Activated CD4-positive, alpha-beta memory T cell treated with anti-CD3 and anti-CD28 coated beads for 36 hours (primary cell): ENCODE results near the gene KIF3C. TPM values are rescaled to one million over a fixed set of nuclear protein-coding genes. Genes with fewer than 3 reads are reported as not detected.
"Not testable (repeated sequence)": the region's sequence is repeated elsewhere in the genome, so short reads cannot be mapped to it uniquely, and the experiment has no call there.

Source experiments
- CTCF ChIA-PET: fragments of 350-600 bp; sonication (Branson Sonifier 250); formaldehyde crosslinking; loops from one replicate; lab custom pipeline; 2021; ENCODE audit warnings: antibody characterized with exemption, inconsistent platforms; lab: Charles Lee
- POLR2A ChIA-PET: fragments of 350-600 bp; sonication (Branson Sonifier 250); formaldehyde crosslinking; loops from one replicate; lab custom pipeline; 2021; ENCODE audit warnings: antibody characterized with exemption; lab: Charles Lee
- DNase-seq: peaks from one replicate; pipeline ENCODE4 v3.0.0-alpha.2; 2020
- H3K27ac Mint-ChIP-seq: one replicate; pipeline ENCODE4 v1.8.0; 2021; ENCODE audit warnings: mixed read lengths
- H3K27me3 Mint-ChIP-seq: one replicate; pipeline ENCODE4 v1.8.0; 2021; ENCODE audit warnings: mixed read lengths
- H3K36me3 Mint-ChIP-seq: one replicate; pipeline ENCODE4 v1.8.0; 2021; ENCODE audit warnings: mixed read lengths
- H3K4me1 Mint-ChIP-seq: one replicate; pipeline ENCODE4 v1.8.0; 2021; ENCODE audit warnings: low read depth, mixed read lengths
- H3K4me3 Mint-ChIP-seq: one replicate; pipeline ENCODE4 v1.8.0; 2021; ENCODE audit warnings: mild to moderate bottlenecking, mixed read lengths
- H3K9me3 Mint-ChIP-seq: one replicate; pipeline ENCODE4 v1.8.0; 2021; ENCODE audit warnings: mixed read lengths
- intact Hi-C: fragments of 100-400 bp; cut with micrococcal nuclease; formaldehyde crosslinking; loops from one replicate; pipeline ENCODE4 v1.15.1; 2023
- total RNA-seq, 2 experiments: library from RNA; stranded (reverse); gene quantifications; one replicate each; pipeline ENCODE4 v1.2.3, GENCODE V29; 2021

Gene KIF3C
- total RNA-seq, result 1 to 10 TPM; 5.3 to 5.4 TPM

GRCh38 chr2:25982273-25982967, at the start of gene KIF3C:
Gene KIF3C (minus strand): TSS chr2:25982497. CDS start chr2:25981917, 580 bp downstream.
- Mint-ChIP-seq H3K4me3 (peak within 1 kb of the TSS; percentile 80), H3K9me3 (no peaks in the 10 kb centered on the region), H3K36me3 (no peaks in the 10 kb centered on the region), H3K27me3 (no peaks in the 10 kb centered on the region), H3K27ac (no peak within 1 kb of the TSS), H3K4me1 (no peaks in the 10 kb centered on the region)
- POLR2A ChIA-PET, result no interaction called here
- CTCF ChIA-PET, result interaction anchor here (1.1 to 1.8 kb wide), 3 partner anchors 9 to 375 kb away, joined by 3 to 12 read pairs (median 4); partner anchors contain the start of gene ASXL2
- intact Hi-C loops, result loop anchor here (10.0 kb wide), 1 partner anchor 108 kb away; the partner anchor contains the start of gene ASXL2
- DNase-seq, result peak; percentile 79

- H3K4me1 Mint-ChIP-seq, DNase-seq, H3K9me3 Mint-ChIP-seq, H3K36me3 Mint-ChIP-seq, CTCF ChIA-PET, H3K4me3 Mint-ChIP-seq, intact Hi-C loops, POLR2A ChIA-PET, H3K27me3 Mint-ChIP-seq, H3K27ac Mint-ChIP-seq: not testable (repeated sequence)
Measured at GRCh38 chr2:26028083-26028482, 45.8 kb upstream of the KIF3C start.

- POLR2A ChIA-PET, result no interaction called here
- no peak overlapping the region for H3K4me3 Mint-ChIP-seq
- peaks cover 2% of the 10 kb centered on the region for H3K27me3 Mint-ChIP-seq
- DNase-seq, result no peak
- H3K27ac Mint-ChIP-seq, result no peak overlapping the region
- H3K9me3 Mint-ChIP-seq, result no peaks in the 10 kb centered on the region
- CTCF ChIA-PET, result interaction anchor here (0.6 to 1.7 kb wide), 2 partner anchors 11 to 50 kb away, joined by 3 to 8 read pairs; no protein-coding TSS in a partner anchor
- intact Hi-C loops, result no loop called here
- no peaks in the 10 kb centered on the region for H3K36me3 Mint-ChIP-seq
- no peaks in the 10 kb centered on the region for H3K4me1 Mint-ChIP-seq
Measured at GRCh38 chr2:26025509-26025908, 43.2 kb upstream of the KIF3C start.

- H3K27ac Mint-ChIP-seq, result no peak overlapping the region
- CTCF ChIA-PET, result interaction anchor here (1.7 kb wide), 1 partner anchor 10 kb away, joined by 8 read pairs; no protein-coding TSS in a partner anchor
Measured at GRCh38 chr2:26024260-26024659, 42.0 kb upstream of the KIF3C start.

GRCh38 chr2:26020231-26020640, 37.9 kb upstream of the KIF3C start:
- Mint-ChIP-seq H3K36me3 (no peaks in the 10 kb centered on the region), H3K27ac (no peak overlapping the region), H3K4me3 (no peak overlapping the region), H3K4me1 (peaks cover 6% of the 10 kb centered on the region), H3K9me3 (no peaks in the 10 kb centered on the region), H3K27me3 (no peaks in the 10 kb centered on the region)
- ChIA-PET POLR2A (no interaction called here), CTCF (interaction anchor here (1.0 kb wide), 1 partner anchor 65 kb away, joined by 4 read pairs; no protein-coding TSS in a partner anchor)
- DNase-seq, result no peak
- intact Hi-C loops, result no loop called here

More at GRCh38 chr2:26024260-26024659, 42.0 kb upstream of the KIF3C start:
- Mint-ChIP-seq H3K4me1 (no peaks in the 10 kb centered on the region), H3K9me3 (no peaks in the 10 kb centered on the region), H3K4me3 (no peak overlapping the region), H3K36me3 (no peaks in the 10 kb centered on the region), H3K27me3 (peaks cover 2% of the 10 kb centered on the region)
- no peak for DNase-seq
- POLR2A ChIA-PET, result no interaction called here
- intact Hi-C loops, result no loop called here

GRCh38 chr2:26018184-26019055, 36.1 kb upstream of the KIF3C start:
- no peak overlapping the region for H3K27ac Mint-ChIP-seq
- CTCF ChIA-PET, result interaction anchor here (0.5 to 2.4 kb wide), 2 partner anchors 27 to 166 kb away, joined by 3 to 6 read pairs; no protein-coding TSS in a partner anchor
- peak; percentile 75 for DNase-seq
- H3K36me3 Mint-ChIP-seq, result no peaks in the 10 kb centered on the region
- POLR2A ChIA-PET, result no interaction called here
- H3K27me3 Mint-ChIP-seq, result no peaks in the 10 kb centered on the region
- no peak overlapping the region for H3K4me3 Mint-ChIP-seq
- intact Hi-C loops, result no loop called here
- peaks cover 6% of the 10 kb centered on the region for H3K4me1 Mint-ChIP-seq
- no peaks in the 10 kb centered on the region for H3K9me3 Mint-ChIP-seq

- ChIA-PET CTCF (interaction anchor here (2.4 kb wide), 1 partner anchor 26 kb away, joined by 6 read pairs; no protein-coding TSS in a partner anchor), POLR2A (no interaction called here)
- Mint-ChIP-seq H3K4me1 (peaks cover 6% of the 10 kb centered on the region), H3K9me3 (no peaks in the 10 kb centered on the region), H3K27ac (no peak overlapping the region), H3K4me3 (no peak overlapping the region), H3K36me3 (no peaks in the 10 kb centered on the region), H3K27me3 (no peaks in the 10 kb centered on the region)
- intact Hi-C loops, result no loop called here
- no peak for DNase-seq
Measured at GRCh38 chr2:26017464-26018183, 35.3 kb upstream of the KIF3C start.

- H3K27me3 Mint-ChIP-seq, intact Hi-C loops, H3K4me1 Mint-ChIP-seq, H3K9me3 Mint-ChIP-seq, DNase-seq, H3K36me3 Mint-ChIP-seq, H3K4me3 Mint-ChIP-seq, POLR2A ChIA-PET, H3K27ac Mint-ChIP-seq: not testable (repeated sequence)
- CTCF ChIA-PET, result interaction anchor here (1.1 to 2.4 kb wide), 2 partner anchors 25 to 318 kb away, joined by 4 to 6 read pairs; no protein-coding TSS in a partner anchor
Measured at GRCh38 chr2:26016706-26017045, 34.4 kb upstream of the KIF3C start.

- no peak for DNase-seq
- POLR2A ChIA-PET, result interaction anchor here (0.6 kb wide), 1 partner anchor 162 kb away, joined by 3 read pairs; no protein-coding TSS in a partner anchor
- CTCF ChIA-PET, result interaction anchor here (1.1 to 2.4 kb wide), 2 partner anchors 25 to 318 kb away, joined by 4 to 6 read pairs; no protein-coding TSS in a partner anchor
- H3K4me3 Mint-ChIP-seq, result no peak overlapping the region
- no peaks in the 10 kb centered on the region for H3K36me3 Mint-ChIP-seq
- intact Hi-C loops, result no loop called here
- H3K27me3 Mint-ChIP-seq, result no peaks in the 10 kb centered on the region
- no peak overlapping the region for H3K27ac Mint-ChIP-seq
- peaks cover 6% of the 10 kb centered on the region for H3K4me1 Mint-ChIP-seq
- no peaks in the 10 kb centered on the region for H3K9me3 Mint-ChIP-seq
Measured at GRCh38 chr2:26016012-26016705, 33.9 kb upstream of the KIF3C start.

GRCh38 chr2:26013668-26014067, 31.4 kb upstream of the KIF3C start:
- POLR2A ChIA-PET, result no interaction called here
- CTCF ChIA-PET, result interaction anchor here (1.9 kb wide), 1 partner anchor 11 kb away, joined by 8 read pairs; no protein-coding TSS in a partner anchor

More at GRCh38 chr2:26013668-26014067, 31.4 kb upstream of the KIF3C start:
- Mint-ChIP-seq H3K36me3 (no peaks in the 10 kb centered on the region), H3K27me3 (no peaks in the 10 kb centered on the region), H3K27ac (no peak overlapping the region), H3K4me1 (peaks cover 6% of the 10 kb centered on the region), H3K4me3 (no peak overlapping the region), H3K9me3 (peaks cover 5% of the 10 kb centered on the region)
- no peak for DNase-seq
- intact Hi-C loops, result no loop called here
